ENCODE data around the gene FRMPD2. TPM values are rescaled to one million over a fixed set of nuclear protein-coding genes. Genes with fewer than 3 reads are reported as not detected.

The FRMPD2 gene
- polyA plus RNA-seq, 2 of the 4 experiments (the other 2 are of a cell fraction) = 0.13 to 0.15 TPM

- TF ChIP-seq FOSL2 (IDR thresholded peaks at IDR 0.05) (no peak), FOSL2 (CRISPR knock-in tag; IDR thresholded peaks at IDR 0.05) (no peak), PBX3 (IDR thresholded peaks at IDR 0.05) (no peak), CHD4 (IDR thresholded peaks at IDR 0.05; ENCODE audit: borderline replicate concordance) (no peak), ZNF302 (CRISPR knock-in tag; IDR thresholded peaks at IDR 0.05) (no peak), REST (IDR thresholded peaks at IDR 0.05) (no peak), MAFK (IDR thresholded peaks at IDR 0.05; ENCODE audit: partially characterized antibody) (no peak), ZC3H11A (IDR thresholded peaks at IDR 0.05) (no peak), HMGXB4 (CRISPR knock-in tag; IDR thresholded peaks at IDR 0.05; ENCODE audit: borderline replicate concordance) (no peak), CBX8 (IDR thresholded peaks at IDR 0.05) (no peak)
- TF ChIP-seq, protein P1, sequence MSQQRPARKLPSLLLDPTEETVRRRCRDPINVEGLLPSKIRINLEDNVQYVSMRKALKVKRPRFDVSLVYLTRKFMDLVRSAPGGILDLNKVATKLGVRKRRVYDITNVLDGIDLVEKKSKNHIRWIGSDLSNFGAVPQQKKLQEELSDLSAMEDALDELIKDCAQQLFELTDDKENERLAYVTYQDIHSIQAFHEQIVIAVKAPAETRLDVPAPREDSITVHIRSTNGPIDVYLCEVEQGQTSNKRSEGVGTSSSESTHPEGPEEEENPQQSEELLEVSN (IDR thresholded peaks at IDR 0.05; ENCODE audit: borderline replicate concordance, low read depth) = no peak
- no peak overlapping the region for H3K27ac ChIP-seq
- FAIRE-seq (no peak), DNase-seq (ENCODE audit: low read depth in 1 of 2, low spot score in 1 of 2) (no peak), ATAC-seq (no peak)
- POLR2A ChIA-PET = no interaction called here
- CTCF ChIA-PET = no interaction called here
- no peaks in the 10 kb centered on the region for H3K4me1 ChIP-seq
- no peaks in the 10 kb centered on the region for H3K9me3 ChIP-seq
- H3K4me3 ChIP-seq = no peak overlapping the region
- H3K4me2 ChIP-seq = no peak overlapping the region
- 43% methylated on average over 6 of the region's 6 CpGs for WGBS (ENCODE audit: missing lambda C conversion rate)
Measured at GRCh38 chr10:48231699-48232315, 42.7 kb downstream of the FRMPD2 start.

DNA sequence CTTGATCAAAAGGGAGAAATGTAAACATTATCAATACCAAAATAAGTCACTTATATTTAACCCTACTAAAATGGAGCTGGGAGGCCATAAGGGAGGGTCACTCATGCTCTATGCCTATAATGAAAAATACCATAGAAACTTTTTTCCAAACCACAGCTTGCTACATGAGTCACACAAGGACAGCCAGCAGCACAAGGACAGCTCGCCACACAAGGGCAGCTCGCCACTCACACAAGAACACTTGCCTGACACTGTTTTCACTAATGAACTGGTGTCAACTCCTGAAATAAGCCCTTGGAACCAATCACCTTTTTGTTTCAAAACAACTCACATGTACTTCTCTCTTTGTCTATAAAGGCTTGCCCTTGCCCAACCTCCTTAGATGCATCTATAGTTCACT, 43.3 kb downstream of the FRMPD2 start:
- no peak for DNase-seq (ENCODE audit: low read depth in 1 of 2, low spot score in 1 of 2)
- no peak overlapping the region for H3K4me2 ChIP-seq
- ChIA-PET POLR2A (no interaction called here), CTCF (interaction anchor here (0.9 kb wide), 1 partner anchor 26 kb away, joined by 3 read pairs; no protein-coding TSS in a partner anchor)
- no peak overlapping the region for H3K4me3 ChIP-seq
- 63% methylated on average over 2 of the region's 2 CpGs for WGBS (ENCODE audit: missing lambda C conversion rate)
- no peak for ATAC-seq
- H3K4me1 ChIP-seq = no peaks in the 10 kb centered on the region
- TF ChIP-seq EHF (CRISPR knock-in tag; IDR thresholded peaks at IDR 0.05) (no peak), HOXB13 (CRISPR knock-in tag; IDR thresholded peaks at IDR 0.05; ENCODE audit: low read depth) (no peak), FOSB (CRISPR knock-in tag; IDR thresholded peaks at IDR 0.05) (no peak)
- H3K9me3 ChIP-seq = no peaks in the 10 kb centered on the region
- no peak overlapping the region for H3K27ac ChIP-seq
- no peak for FAIRE-seq

DNA sequence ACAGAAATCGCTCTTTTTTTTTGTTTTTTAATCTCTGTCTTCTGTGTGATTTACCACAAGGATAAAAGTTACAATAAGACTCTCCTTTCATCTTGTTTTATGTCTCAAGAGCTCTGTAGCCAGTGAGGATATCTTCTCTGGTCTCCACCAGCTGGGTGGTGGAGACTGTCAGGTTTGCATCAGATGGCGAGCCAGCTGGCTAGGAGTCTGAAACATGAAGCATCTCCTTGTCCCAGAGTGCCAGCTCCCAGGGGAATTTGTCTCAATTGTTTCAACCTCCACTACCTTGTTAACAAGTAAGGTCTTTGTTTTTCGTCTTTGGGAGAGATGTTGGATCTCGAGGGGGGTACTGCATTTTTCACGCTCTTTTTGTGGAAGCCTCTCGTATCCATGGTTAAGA, 47.3 kb downstream of the FRMPD2 start:
- H3K4me3 ChIP-seq = no peak overlapping the region
- TF ChIP-seq JUNB (IDR thresholded peaks at IDR 0.05) = no peak
- TF ChIP-seq ZNF302 (CRISPR knock-in tag; IDR thresholded peaks at IDR 0.05) = no peak
- no peak overlapping the region for H3K4me2 ChIP-seq
- WGBS (ENCODE audit: missing lambda C conversion rate) = 59% methylated on average over 6 of the region's 6 CpGs
- H3K27ac ChIP-seq = no peak overlapping the region
- no peaks in the 10 kb centered on the region for H3K4me1 ChIP-seq
- ATAC-seq (no peak), DNase-seq (ENCODE audit: low read depth in 1 of 2, low spot score in 1 of 2) (no peak), FAIRE-seq (no peak)
- CTCF ChIA-PET = interaction anchor here (1.4 kb wide), 1 partner anchor 63 kb away, joined by 4 read pairs; no protein-coding TSS in a partner anchor
- POLR2A ChIA-PET = no interaction called here
- no peaks in the 10 kb centered on the region for H3K9me3 ChIP-seq

All from A549 (cell line).